CD4-positive, alpha-beta T cell treated with Interleukin-17A for 4 hours (primary cell): ENCODE measurements around the gene TBCEL.
"Not testable (repeated sequence)": the region's sequence is repeated elsewhere in the genome, so short reads cannot be mapped to it uniquely, and the experiment has no call there.

Source experiments
- DNase-seq: peaks from one replicate; pipeline ENCODE4 v3.0.0-alpha.2; 2020; ENCODE audit warnings: mixed read lengths

TBCEL gene

DNA sequence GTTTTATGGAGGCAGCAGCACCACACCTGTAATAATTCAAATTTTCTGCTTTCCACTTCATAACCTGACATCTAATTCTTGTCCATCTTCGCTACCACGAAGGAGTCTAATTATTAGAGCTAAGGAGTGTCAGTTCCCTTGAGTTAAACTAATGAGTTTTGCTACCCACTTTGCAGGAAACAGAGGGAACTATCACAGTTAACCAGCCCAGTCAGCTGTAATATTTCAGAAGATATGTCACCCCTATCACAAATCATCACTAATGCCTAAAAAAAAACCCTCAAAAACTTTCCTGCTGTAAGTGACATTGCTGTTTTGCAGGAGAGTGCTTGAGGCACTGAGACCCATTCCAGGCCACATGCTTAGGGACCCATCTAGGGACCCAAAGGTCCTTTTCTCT, 85.6 kb downstream of the TBCEL start:
- no peak for DNase-seq

DNA sequence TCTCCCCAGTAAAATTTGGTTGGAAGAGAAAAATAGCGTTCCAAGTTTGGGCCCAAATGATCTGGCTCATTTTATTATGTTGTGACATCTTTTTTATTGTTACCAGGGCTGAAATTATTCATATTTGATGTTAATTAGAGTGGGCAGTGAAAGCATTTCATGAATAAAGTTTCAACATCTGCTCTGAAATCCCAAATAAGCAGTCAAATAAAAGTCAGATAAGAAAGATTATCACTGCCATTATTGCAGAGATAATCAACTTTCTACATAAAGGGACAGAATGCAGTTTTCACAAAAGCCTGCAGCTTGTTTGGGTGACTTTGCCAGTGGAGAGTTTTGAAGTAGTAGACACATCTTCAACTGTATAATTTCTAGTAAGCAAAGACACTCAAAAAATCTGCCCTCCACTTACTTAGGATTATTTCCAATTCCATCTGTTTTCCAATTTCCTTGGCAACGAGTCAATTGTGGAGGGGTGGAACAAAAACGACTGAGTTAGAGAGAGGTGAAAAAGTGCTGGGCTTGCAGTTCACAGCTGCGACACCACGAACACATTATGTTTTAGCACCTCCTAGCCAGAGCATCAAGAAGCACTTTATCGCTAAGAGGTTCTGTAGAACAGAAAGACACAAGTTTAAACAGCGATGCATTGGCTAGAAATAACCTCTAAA, 86.1 kb downstream of the TBCEL start:
- no peak for DNase-seq

DNA sequence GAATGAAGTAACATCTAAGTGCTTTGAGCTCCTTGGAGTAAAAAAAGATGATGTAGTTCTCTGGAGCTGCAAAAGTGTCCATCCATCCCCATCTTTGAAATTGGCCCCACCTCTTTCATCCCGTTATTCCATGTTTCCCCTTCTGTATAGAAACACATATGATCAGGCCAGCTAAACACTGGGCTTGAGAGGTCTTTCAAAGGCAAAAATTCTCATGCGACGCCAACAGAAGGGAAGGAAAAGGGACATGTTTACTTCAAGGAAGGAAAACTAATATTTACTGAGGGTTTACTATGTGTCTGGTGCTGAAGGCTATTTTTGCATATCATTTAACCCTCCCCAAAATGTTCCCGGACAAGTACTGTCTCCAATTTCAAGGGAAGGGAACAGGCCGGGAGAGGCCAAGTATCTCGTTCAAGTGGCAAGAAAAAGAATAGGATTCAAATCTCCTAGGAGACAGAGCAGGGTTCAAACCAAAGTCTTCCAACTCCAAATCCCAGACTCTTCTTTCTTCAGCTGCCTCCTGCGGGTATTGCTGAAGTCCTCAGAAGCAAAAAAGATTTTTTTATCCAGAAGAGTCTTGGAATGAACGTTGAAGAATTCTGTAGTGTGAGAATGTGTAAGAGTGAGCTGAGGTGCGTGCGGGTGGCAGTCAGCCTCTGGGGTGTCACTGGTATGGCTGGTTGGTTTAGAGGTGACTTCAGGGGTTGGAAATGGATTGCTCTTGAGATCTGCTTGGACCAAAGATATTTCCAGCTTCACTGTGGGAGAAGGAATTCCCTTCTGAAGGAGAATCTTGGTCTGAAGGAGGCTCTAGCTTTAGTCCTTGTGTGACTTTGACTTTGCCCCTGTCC, 87.2 kb downstream of the TBCEL start:
- no peak for DNase-seq

DNA sequence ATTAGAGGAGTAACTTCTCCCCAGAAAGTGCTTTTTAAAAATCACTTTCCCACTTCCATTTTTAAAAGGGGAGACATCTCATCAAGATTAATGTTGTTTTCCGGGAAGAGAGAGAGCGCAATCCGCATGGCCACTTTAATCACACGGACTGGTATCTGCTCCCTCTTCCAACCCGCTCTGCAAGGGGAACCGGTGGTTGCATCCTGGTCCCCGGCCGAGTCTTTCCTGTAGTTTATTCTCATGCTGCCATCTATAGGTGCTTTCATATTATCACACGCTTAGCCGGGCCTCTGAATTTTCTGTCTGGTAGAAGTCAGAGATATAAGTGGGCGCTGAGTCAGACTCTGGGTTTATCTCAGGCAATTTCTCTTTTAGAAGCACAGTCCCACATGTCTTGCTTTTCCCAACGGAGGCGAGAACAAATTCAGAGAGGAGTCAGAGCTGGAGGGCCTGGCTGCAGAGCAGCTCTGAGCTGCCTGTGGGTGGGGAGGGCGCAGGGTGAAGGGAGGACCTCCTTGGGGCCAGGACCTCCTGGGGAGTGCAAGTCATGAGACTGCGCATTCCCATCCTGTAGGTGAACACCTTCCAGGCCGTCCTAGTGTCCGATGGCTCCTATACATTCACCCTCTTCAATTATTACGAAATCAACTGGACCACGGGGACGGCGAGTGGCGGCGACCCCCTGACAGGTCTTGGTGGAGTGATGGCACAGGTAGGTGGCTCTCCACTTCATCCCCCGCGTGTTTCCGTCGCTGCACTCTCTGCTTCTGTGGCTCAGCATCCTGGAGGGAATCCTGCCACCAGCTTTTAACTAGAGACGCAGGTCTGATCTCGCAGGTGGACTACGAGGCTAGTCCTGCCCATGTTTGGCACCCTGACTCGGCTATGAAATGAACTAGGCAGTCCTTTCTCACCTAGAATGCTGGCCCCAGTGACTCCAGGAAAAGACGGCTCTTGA, 88.9 kb downstream of the TBCEL start:
- peak; percentile 35 for DNase-seq

DNA sequence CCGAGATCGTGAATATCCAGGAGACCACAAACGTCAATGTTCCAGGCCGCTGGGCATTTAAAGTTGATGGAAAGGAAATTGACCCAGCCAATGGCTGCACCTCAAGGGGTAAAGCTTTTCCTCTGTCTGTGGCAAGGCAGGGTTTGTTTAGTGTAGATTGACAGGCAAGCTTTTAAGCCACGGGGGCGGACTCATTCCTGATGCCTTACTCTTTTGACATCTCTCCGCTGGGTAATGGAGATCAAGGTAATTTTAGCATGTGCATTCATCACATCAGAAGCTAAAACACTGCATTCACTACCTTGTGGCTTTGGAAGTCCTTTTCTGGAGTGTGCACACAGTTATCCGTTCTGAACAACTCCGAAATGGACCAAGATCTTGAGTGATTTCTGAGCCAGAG, 89.7 kb downstream of the TBCEL start:
- no peak for DNase-seq

DNA sequence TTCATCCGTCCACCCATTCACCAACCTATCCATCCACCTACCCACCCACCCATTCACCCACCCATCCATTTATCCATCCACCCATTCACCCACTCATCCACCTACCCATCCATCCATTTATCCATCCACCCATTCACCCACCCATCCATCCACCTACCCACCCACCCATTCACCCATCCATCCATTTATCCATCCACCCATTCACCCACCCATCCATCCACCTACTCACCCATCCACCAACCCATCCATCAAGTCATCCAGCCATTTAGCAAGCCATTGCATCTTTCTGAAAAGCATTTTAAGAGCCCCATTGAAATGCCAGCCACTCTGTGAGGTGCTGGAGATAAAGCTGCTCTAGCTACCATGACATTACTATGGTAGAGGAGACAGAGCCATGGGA, 91.1 kb downstream of the TBCEL start:
- not testable (repeated sequence) for DNase-seq

DNA sequence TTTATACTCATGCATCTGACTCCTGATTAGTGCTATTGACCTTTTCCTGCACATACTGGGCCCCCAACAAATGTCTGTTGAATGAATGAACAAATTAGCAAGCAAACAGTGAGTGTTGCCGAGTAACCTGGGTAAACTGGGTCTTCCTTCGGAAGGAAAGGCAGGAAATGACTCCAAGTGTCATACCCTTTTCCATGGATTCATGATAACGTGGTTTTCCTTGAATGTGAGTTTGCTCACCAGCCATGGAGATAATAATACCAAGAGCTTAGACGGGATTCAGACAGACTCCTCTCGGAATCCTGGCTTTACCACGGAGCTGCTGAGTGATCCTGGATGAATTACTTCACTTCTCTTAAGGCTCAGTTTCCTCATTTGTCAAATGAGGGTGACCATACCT, 93.9 kb downstream of the TBCEL start:
- DNase-seq, result no peak

DNA sequence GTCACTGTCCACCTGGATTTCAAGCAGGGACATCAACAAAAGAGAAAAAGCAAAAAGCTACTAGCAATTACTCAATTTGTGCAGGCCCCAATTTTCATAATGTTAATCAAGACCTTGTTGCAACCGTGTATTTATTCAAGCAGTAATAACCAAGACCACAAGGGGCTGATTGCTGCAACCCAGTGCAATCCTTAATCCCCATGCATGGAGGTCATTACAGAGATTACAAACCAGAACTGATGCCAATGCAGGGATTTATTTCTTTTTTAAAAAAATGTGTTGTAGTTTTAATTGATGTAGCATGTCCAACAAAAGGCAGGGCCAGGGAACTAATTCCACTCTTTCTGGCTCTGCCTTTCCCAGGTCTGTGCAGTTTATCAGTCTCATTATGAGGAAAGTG, 95.5 kb downstream of the TBCEL start:
- DNase-seq, result no peak

DNA sequence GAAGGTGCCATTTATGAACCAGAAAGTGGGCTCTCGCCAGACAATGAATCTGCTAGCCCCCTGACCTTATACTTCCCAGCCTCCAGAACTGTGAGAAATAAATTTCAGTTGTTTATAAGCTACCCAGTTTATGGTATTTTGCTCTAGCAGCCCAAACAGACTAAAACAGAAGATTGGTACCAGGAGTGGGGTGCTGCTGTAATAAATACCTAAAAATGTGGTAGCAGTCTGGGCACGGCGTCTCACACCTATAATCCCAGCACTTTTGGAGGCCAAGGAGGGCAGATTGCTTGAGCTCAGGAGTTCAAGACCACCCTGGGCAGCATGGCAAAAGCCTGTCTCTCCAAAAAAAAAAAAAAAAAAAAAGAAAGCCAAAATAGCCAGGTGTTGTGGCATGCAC, 98.4 kb downstream of the TBCEL start:
- no peak for DNase-seq

DNA sequence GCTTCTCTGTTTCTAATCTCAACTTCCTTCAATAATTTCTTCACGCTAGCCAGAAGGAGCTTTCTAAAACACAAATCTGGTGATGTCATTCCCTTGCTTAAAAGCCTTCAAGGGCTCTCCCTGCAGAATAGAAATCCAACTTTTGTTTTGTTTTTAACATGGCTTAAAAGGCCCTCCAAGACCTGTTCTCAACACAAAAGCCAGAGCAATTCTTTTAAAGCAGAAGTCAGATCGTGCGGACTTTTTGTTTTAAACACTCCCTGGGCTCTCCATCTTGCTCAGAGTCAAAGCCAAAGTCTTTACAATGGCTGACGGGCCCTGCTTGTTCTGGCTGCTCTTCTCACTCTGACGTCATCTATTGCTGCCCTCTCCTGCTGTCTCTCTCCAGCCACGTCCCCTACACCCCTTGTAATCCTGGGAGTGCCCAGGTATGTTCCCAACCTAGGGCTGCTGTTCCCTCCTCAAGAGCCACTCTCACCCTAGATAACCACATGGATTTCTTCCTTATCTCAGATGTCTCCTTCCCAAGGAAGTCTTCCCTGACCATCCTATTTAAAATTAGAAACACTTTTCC, 99.7 kb downstream of the TBCEL start:
- no peak for DNase-seq

DNA sequence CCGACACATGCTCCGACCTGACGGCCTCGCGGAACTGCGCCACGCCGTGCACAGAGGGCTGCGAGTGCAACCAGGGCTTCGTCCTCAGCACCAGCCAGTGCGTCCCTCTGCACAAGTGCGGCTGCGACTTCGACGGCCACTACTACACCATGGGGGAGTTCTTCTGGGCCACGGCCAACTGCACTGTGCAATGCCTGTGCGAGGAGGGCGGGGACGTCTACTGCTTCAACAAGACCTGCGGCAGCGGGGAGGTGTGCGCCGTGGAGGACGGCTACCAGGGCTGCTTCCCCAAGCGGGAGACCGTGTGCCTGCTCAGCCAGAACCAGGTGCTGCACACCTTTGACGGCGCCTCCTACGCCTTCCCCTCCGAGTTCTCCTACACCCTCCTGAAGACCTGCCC, 103.9 kb downstream of the TBCEL start:
- no peak for DNase-seq

DNA sequence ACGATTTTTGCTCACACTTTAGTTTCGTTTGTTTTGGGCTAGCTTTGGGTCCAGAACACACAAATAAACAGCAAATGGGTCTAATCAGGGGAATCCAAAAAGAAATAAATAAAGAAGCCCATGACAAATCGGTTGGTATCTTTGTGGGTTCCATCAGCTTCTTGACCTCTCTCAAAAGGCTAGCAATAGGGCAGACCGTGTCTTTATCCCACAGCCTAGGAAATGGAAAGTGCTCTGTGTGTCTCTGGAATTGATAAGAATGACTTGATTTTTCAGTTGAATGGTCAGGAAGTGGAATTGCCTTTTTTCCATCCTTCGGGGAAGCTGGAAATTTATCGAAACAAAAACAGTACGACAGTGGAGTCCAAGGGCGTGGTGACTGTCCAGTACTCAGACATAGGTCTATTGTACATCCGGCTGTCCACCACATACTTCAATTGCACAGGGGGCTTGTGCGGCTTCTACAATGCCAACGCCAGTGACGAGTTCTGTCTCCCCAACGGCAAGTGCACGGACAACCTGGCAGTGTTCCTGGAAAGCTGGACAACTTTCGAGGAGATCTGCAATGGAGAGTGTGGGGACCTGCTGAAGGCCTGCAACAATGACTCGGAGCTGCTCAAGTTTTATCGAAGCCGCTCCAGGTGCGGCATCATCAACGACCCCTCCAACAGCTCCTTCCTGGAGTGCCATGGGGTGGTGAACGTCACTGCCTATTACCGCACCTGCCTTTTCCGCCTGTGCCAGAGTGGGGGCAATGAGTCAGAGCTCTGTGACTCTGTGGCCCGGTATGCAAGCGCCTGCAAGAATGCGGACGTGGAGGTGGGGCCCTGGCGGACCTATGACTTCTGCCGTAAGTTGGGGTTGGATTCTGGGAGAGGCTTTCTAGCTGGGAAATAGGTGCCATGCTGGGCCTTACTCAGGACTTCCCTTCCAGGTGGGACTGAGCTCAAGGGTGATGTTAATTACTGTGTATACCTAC, 105.7 kb downstream of the TBCEL start:
- DNase-seq, result no peak

DNA sequence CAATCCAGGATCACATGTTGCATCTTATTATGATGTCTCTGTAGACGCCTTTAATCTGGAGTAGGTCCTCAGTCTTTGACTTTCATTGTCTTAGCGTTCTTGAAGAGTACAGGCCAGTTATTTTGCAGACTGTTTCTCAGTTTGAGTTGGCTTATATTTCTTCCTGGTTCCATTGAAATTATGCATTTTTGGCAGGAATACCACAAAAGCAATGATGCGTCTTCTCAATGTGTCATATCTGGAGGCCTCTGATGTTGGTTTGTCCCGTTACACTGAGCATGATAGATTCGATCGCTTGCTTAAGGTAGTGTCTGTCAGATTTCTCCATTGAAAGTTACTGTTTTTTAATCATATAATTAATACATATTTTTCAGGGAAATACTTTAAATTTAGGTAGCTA, 107.8 kb downstream of the TBCEL start:
- no peak for DNase-seq

DNA sequence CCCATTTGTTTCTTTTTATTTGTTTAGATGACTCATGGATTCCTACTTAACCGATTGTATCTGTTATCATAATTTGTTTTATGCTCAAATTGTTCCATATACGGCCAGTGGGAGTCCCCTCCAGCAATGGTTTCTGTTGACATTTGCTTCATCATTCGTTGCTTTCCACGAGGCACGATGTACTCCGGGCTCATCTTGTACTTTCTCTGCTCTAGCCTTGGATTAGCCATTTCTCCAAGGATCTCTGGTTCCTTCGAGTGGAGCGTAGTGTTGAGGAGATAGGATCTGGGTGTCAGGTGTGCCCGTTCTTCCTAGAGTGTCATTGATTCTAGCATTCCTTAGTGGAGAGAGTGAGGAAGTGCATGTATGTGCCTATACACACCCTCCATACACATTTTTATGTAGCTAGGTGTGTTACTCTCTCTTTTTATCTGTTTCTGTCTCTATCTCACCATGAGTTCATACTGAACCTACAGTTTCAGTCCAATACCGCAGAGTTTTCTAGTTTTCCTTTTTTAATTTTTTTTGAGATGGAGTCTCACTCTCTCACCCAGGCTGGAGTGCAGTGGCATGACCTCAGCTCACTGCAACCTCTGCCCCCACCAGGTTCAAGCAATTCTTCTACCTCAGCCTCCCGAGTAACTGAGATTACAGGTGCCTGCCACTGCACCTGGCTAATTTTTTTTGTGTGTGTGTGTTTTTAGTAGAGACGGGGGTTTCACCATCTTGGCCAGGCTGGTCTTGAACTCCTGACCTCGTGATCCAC, 108.5 kb downstream of the TBCEL start:
- no peak for DNase-seq

DNA sequence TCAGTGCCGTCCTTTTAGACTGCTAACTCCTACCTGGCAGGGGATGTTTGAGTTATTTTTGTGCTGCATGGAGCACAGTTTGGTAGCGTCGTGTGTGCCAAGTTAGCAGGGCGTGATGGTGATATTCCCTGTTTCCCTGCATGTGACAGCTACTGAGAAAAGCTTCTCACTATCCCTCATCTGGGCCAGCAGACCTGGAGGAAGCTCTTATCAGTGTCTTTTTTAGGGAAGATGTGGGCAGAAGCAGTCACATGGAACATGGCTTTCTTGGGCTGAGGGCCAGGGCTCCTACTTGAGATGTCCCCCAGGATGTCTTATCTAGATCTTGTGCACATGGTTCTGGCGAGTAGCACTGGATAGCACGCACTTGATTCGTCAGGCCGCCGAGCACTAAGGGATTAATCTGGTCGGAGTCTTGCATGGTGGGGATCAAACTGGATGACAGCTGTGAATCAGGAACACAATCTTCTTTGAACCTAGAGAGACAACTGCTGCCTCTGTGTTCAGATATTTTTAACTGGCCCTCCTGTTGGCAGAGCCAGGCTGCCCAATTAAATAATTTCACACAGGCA, 110.9 kb downstream of the TBCEL start:
- DNase-seq, result no peak

DNA sequence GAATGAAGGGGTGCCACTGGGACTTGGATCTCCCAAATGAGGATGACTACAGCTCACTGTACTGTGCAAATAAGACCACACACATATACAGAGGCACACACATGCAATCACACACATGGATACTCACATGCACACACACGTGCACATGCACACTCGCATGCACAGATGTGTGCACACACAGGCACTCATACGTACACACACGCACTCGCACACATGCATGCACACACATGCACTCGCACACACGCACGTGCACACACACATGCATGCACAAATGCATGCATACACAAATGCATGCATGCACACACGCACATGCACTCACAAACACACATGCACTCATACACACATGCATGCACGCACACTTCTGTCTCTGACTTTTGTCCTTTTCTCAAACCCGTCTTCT, 113.1 kb downstream of the TBCEL start:
- DNase-seq, result no peak

DNA sequence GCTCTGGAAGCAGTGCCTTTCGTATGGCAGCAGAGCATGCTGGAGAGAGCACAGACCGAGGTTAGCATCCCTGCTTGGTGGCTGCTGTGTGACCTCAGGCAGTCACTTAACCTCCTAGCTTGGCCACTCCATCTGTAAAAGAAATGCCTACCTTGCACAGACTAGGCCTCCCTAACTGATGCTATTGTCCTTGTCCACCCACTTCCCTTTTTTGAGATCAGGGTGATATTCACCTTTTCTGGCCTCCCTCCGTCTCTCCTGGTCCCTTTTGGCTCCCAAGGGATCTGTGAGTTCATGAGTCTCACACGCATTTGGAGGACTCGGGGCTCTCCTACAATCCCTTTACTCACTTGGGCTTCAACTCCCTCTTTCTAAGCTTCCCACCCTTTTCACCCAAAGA, 114.4 kb downstream of the TBCEL start:
- DNase-seq, result no peak

DNA sequence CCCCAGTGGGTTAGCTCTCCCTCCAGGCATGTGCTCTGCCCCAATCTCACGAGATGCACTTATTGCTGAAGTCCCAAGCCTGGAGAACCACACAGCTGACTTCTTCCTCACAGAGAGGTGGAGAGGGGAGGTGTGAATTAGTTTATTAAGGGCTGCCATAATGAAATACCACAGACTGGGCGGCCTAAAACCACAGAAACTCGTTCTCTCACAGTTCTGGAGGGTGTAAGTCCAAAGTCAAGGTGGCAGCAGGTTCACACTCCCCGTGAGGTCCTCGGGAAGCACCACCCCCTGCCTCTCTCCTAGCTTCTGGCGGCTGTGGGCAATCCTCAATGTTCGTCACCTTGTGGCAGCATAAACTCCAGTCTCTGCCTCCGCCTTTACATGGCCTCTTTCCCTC, 116.5 kb downstream of the TBCEL start:
- DNase-seq, result no peak
